ENCODE data around the gene TJP2.

DNA sequence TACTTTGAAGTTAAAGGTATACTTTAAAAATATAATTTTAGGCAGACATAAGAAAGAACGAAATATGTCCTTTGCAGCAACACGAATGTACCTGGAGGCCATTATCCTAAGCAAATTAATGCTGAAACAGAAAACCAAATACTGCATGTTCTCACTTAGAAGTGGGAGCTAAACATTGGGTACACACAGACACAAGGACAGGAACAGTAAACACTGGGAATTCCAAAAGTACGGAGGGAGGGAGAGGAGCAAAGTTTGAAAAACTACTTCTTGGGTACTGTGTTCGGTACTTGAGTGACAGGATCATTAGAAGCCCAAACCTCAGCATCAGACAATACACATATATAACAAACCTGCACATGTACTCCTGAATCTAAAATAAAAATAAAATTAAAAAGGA, 40.9 kb downstream of the TJP2 start:
- TF ChIP-seq, protein P1, sequence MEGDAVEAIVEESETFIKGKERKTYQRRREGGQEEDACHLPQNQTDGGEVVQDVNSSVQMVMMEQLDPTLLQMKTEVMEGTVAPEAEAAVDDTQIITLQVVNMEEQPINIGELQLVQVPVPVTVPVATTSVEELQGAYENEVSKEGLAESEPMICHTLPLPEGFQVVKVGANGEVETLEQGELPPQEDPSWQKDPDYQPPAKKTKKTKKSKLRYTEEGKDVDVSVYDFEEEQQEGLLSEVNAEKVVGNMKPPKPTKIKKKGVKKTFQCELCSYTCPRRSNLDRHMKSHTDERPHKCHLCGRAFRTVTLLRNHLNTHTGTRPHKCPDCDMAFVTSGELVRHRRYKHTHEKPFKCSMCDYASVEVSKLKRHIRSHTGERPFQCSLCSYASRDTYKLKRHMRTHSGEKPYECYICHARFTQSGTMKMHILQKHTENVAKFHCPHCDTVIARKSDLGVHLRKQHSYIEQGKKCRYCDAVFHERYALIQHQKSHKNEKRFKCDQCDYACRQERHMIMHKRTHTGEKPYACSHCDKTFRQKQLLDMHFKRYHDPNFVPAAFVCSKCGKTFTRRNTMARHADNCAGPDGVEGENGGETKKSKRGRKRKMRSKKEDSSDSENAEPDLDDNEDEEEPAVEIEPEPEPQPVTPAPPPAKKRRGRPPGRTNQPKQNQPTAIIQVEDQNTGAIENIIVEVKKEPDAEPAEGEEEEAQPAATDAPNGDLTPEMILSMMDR (IDR thresholded peaks at IDR 0.05; ENCODE audit: poor library complexity, severe bottlenecking): no peak
- TF ChIP-seq EZH2 (IDR thresholded peaks at IDR 0.05; ENCODE audit: borderline replicate concordance, insufficient read depth, low read length, poor library complexity, severe bottlenecking) (no peak), EP300 (conservative IDR thresholded peaks at IDR 0.05; ENCODE audit: poor library complexity, severe bottlenecking) (no peak), RAD21 (conservative IDR thresholded peaks at IDR 0.05) (no peak)
- TF ChIP-seq, protein P2, sequence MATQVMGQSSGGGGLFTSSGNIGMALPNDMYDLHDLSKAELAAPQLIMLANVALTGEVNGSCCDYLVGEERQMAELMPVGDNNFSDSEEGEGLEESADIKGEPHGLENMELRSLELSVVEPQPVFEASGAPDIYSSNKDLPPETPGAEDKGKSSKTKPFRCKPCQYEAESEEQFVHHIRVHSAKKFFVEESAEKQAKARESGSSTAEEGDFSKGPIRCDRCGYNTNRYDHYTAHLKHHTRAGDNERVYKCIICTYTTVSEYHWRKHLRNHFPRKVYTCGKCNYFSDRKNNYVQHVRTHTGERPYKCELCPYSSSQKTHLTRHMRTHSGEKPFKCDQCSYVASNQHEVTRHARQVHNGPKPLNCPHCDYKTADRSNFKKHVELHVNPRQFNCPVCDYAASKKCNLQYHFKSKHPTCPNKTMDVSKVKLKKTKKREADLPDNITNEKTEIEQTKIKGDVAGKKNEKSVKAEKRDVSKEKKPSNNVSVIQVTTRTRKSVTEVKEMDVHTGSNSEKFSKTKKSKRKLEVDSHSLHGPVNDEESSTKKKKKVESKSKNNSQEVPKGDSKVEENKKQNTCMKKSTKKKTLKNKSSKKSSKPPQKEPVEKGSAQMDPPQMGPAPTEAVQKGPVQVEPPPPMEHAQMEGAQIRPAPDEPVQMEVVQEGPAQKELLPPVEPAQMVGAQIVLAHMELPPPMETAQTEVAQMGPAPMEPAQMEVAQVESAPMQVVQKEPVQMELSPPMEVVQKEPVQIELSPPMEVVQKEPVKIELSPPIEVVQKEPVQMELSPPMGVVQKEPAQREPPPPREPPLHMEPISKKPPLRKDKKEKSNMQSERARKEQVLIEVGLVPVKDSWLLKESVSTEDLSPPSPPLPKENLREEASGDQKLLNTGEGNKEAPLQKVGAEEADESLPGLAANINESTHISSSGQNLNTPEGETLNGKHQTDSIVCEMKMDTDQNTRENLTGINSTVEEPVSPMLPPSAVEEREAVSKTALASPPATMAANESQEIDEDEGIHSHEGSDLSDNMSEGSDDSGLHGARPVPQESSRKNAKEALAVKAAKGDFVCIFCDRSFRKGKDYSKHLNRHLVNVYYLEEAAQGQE (IDR thresholded peaks at IDR 0.05; ENCODE audit: borderline replicate concordance): no peak

Data from neural cell (in vitro differentiated cells).